ENCODE data around the gene ACYP1.

DNA sequence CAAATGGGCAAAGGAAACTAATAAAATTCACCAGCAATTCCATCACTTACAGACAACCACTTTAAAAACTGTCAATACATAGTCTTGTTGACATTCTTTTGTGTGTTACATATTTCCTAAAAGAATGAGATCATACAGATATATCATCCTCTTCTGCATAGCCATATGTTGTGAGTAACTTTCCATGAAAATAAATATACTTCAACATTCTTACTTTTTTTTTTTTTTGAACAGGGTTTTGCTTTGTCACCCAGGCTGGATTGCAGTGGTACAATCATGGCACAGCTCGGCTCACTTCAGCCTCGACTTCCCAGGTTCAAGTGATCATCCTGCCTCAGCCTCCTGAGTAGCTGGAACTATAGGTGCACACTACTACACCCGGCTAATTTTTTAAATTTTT lies 26.5 kb upstream of the ACYP1 start:
- TF ChIP-seq POLR2A (IDR thresholded peaks at IDR 0.05) = no peak
- TF ChIP-seq, protein P1, sequence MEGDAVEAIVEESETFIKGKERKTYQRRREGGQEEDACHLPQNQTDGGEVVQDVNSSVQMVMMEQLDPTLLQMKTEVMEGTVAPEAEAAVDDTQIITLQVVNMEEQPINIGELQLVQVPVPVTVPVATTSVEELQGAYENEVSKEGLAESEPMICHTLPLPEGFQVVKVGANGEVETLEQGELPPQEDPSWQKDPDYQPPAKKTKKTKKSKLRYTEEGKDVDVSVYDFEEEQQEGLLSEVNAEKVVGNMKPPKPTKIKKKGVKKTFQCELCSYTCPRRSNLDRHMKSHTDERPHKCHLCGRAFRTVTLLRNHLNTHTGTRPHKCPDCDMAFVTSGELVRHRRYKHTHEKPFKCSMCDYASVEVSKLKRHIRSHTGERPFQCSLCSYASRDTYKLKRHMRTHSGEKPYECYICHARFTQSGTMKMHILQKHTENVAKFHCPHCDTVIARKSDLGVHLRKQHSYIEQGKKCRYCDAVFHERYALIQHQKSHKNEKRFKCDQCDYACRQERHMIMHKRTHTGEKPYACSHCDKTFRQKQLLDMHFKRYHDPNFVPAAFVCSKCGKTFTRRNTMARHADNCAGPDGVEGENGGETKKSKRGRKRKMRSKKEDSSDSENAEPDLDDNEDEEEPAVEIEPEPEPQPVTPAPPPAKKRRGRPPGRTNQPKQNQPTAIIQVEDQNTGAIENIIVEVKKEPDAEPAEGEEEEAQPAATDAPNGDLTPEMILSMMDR (IDR thresholded peaks at IDR 0.05) = no peak

Measured in tibial nerve (tissue), 3 donors.